HG02970 (cell line): ENCODE data around the gene TGFBRAP1.

ENCODE experiments used
- ATAC-seq: cut with Tn5 transposase; IDR thresholded peaks from one replicate; pipeline ENCODE4 v1.9.1; 2021; ENCODE audit warnings: mild to moderate bottlenecking, moderate library complexity, moderate number of reproducible peaks; ENCODE audit not compliant: unreplicated experiment, low FRiP score

The TGFBRAP1 gene

DNA sequence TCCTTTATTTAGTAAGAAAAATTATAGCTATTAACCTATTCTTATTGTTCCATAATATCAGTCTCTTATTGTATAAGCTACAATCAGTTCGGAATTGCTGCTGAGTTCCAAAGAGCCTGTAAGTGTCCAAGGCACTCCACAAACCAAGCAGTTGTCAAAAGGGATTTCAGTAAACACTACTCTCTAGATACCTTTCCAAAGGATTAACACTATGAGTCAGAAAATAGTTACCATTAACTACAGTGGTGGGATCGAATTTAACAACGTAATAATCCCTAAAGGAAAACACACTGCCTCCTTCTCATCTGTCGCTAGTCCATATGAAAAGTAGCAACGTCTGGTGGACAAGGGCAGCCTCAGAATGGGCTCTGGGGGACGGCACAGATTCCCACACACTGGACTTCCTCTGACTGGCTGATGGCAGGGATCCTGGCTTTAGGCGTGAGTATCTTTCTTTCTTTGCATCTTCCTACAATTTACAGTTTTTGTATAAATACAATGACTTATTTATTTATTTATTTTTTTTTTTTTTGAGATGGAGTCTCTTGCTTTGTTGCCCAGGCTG, 8.8 kb downstream of the TGFBRAP1 start:
- no peak for ATAC-seq

DNA sequence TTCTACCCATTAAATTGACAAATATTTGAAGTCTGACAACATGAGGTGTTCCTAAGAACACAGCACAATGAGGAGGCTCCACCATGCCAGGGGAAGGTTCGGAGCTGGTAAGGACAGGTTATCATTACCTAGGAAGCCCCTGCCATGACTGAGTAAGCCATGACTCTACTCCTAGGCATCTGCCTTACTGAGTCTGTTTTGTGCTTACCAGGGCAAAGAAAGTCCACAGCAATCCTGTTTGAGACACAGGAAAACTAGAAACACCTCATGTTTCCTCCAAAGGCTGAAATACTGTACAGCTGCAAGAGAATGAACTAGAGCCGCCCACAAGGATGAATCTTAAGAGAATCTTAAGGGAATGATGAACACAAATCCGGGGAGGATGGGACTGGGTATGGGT, 11.6 kb downstream of the TGFBRAP1 start:
- ATAC-seq: no peak

- no peak for ATAC-seq
These were observed 14.2 kb downstream of the TGFBRAP1 start for GRCh38 chr2:105315314-105315713.

- no peak for ATAC-seq
These were observed 15.7 kb downstream of the TGFBRAP1 start for GRCh38 chr2:105313877-105314276.

GRCh38 chr2:105309147-105309545, 20.4 kb downstream of the TGFBRAP1 start:
- ATAC-seq: no peak

GRCh38 chr2:105308382-105309146, 21.0 kb downstream of the TGFBRAP1 start:
- ATAC-seq: no peak

GRCh38 chr2:105307962-105308361, 21.6 kb downstream of the TGFBRAP1 start:
- ATAC-seq: no peak

GRCh38 chr2:105307550-105307949, 22.0 kb downstream of the TGFBRAP1 start:
- no peak for ATAC-seq

DNA sequence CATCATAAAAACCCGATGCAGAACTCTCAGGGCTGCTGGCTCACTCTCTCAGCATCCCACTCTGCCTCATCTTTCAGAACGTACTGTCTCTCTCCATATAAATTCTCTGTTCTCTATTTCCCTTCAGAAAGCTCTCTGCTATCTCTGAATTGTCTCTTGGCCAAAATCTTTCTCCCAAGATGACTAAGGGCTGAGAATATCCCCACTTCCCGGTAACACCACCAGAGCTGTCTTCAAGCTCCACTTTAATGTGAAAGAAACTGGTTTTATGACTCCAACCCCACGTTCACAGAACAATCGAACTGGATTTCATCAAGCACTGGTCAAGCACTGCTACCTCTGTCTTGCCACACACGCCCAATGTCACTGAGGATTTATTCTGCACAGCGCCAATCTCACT, 22.4 kb downstream of the TGFBRAP1 start:
- no peak for ATAC-seq

DNA sequence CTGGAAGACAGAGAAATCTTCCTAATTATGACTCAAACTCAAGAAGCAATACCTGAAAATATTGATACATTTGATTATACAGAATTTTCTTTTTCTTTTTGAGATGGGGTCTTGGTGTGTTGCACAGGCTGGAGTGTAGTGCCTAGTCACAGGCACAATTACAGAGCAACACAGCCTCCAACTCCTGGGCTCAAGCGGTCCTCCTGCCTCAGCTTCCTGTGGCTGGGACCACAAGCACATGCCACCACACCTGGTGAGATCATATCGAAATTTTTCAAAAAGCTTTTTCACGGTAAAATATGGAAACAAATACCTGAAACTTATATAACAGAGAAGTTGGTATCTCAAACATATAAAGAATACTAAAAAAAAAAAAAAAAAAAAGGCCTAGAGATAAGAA, 27.9 kb downstream of the TGFBRAP1 start:
- ATAC-seq: no peak

DNA sequence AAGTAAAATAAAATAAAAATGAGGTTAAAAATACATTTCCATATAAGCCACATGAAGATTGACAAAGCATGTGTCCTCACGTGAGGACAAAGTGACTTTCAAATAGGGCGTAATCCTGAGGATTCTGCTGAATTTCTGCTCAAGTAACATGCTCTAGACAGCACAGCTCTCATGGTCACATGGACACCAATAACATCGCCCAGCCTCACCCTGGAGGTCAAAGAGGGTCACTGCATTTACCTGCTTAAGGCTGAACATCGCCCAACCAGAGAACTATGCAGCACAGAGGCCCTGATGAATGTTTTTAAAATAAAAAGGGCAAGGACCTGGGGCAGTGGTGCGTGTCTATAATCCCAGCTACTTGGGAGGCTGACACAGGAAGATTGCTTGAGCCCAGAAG, 30.2 kb downstream of the TGFBRAP1 start:
- no peak for ATAC-seq

DNA sequence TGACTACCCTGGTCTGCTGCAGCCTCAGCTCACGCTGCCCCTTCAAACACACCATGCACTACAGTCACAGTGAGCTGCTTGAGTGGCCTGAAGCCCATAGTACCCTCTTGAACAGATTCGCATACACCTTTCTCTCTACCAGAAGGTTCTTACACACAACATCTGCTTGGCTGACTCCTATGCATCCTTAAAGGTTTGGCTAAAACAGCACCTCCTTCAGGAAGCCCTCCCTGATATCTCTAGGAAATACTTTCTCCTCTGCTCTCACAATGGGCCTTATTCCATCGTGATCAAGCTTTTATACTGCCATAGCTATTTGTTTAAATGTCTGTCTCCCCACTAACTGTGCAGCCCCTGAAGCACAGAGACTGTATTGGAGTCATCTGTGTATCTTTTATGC, 31.5 kb downstream of the TGFBRAP1 start:
- ATAC-seq: no peak

DNA sequence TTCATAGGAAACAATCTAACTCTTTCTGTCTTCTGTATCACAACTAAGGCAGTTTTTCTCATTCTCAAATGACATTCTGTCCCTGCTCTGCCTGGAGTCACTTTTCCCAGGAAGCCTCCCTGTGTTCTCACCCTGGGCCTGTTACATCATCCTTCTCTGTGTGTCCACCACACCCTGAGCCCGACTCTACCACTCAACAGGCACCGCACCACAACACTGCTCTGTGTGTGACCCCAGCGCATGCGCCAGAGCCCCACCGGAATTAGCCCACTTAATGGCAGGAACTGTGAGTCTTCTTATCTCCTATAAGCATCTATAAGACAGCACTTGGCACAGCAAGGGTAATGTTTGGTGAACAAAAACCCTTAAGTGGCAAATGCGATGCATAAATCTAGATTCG, 32.3 kb downstream of the TGFBRAP1 start:
- no peak for ATAC-seq

GRCh38 chr2:105296017-105296611, 33.4 kb downstream of the TGFBRAP1 start:
- no peak for ATAC-seq

GRCh38 chr2:105294844-105295481, 34.6 kb downstream of the TGFBRAP1 start:
- no peak for ATAC-seq

DNA sequence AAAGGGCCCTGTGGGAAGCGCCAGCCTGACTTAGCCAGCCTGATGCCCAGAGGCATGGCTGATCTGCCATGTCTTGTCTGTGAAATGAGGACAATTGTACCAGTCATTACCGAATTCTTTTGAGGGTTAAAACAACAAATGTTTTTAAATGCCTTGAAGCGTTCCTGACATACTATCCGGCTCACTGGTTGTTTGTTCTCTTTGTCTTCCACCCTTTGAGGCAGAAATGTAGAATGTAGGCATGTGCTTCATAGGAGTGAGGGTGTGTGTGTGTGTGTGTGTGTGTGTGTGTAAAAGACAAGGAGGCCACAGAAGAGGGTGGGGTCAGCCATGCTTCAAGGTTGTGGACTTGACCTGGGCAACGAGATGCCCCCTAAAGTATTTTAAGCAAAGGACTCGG, 35.5 kb downstream of the TGFBRAP1 start:
- ATAC-seq: no peak

DNA sequence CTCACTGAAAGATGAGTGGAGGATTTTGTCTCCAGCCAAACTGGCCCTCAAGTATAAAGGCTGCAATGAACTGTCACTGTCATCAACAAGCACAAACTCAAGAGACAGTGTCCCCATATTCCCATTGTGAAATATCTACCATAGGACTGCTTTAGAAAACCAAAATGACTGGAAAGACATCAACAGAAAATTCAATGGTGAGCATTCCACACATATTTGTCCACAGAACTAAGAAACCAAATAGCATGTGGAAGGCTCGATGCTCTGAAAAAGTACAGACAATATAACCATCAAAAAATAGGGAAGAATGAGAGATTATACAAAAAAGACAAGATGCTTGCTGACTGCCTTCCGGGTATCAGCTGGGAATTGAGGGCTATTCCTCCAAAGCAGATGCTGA, 37.6 kb downstream of the TGFBRAP1 start:
- no peak for ATAC-seq

DNA sequence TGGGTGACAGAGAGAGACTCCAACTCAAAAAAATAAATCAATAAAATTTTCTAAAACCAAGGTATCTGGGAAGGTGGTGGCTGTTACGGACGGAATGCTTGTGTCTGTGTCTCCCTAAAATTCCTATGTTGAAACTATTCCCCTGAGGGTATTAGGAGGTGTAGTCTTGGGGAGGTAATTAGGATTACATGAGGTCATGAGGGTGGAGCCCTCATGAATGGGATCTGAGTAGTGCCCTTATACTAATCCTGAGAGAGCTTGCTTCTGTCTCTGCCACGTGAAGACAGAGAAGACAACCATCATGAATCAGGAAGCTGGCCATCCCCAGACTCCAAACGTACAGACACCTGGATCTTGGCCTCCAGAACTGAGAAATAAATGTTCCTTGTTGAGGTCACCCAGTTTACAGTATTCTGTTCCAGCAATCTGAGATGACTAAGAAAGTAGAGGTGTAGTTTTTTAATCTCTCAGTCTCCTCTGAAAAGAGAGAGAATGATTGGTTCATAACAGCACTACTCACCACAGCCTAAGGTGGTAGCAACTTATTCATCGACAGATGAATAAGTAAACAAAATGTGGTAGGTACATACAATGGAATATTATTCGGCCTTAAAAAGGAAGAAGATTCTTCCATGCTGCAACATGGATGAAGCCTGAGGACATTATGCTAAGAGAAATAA, 38.4 kb downstream of the TGFBRAP1 start:
- no peak for ATAC-seq

DNA sequence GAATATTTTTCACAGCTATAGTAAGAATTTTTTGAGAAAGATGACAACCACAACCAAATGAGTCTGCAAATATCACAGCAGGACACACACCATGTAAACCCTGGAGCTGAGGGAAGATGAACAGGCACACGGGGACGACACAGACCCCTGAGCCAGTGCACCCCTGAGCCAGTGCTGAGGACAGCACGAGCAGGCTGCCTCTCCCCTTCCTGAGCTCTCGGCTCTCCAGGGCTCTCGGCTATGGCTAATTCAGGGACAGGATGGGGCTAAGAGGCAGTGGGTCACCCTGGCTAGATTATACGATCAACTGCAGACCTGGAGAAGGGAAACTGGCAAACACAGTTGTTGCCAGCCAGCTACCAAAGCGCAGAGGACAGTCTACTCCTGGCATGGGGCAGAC, 41.4 kb downstream of the TGFBRAP1 start:
- ATAC-seq: no peak

GRCh38 chr2:105287692-105288091, 41.8 kb downstream of the TGFBRAP1 start:
- ATAC-seq: no peak

DNA sequence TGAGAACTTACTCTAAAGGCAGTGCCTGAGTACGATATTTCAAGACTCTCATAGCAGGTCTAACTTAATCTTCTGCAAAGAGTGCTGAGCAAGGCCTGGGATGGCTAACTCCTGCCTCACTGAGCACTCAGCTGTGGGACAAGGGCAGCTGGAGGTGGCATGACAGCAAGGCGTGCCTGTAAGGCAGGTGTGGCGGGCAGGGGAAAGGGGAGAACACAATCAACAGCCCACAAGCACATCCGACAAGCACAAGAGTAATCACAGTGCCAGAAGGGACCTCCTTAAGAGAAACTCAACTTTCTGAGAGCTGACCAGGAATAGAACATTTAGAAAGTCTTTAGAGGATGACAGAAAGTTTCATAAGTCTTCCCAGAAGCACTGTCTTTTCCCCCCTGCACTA, 46.0 kb downstream of the TGFBRAP1 start:
- ATAC-seq: no peak
